Measurements from ENCODE around the gene APOBEC3G.

DNA sequence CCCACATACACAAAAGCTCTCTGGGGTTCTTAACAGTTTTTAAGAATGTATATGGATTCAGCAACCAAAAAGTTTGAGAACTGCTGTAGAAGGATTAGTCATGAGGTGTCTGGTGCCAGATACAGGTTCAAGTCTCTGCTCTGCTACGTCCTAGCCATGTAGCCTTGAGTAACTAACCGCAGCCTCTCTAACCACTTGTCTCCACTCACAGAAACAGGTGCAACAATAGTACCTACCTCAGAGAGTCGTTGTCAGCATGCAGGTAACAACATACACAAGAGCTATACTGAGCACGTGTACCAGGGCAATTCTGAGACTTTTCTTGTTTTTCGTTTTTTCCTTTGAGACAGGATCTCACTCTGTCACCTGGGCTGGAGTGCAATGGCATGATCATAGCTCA is 48.5 kb downstream of the APOBEC3G start:
- TF ChIP-seq EZH2 (IDR thresholded peaks at IDR 0.05; ENCODE audit: low read depth) (no peak), CTCF (conservative IDR thresholded peaks at IDR 0.05) (no peak)
